H1 (cell line): ENCODE measurements around the gene FPGS. TPM values are rescaled to one million over a fixed set of nuclear protein-coding genes. Genes with fewer than 3 reads are reported as not detected.

Experiments
- CTCF ChIA-PET: fragments of 300-600 bp; sonication (Branson Sonifier 250); formaldehyde crosslinking; loops from one replicate; lab custom pipeline; 2021; ENCODE audit not compliant: partially characterized antibody; lab: Charles Lee
- POLR2A ChIA-PET: fragments of 300-600 bp; sonication (Branson Sonifier 250); formaldehyde crosslinking; loops from one replicate; lab custom pipeline; 2021; ENCODE audit warnings: inconsistent platforms; ENCODE audit not compliant: partially characterized antibody; lab: Charles Lee
- DNase-seq, 2 experiments: peaks; one replicate each; pipeline versions ENCODE4 v3.0.0 to v3.0.0-alpha.2; 2010 to 2022; ENCODE audit warnings: low spot score in 2 of 2, low read depth in 1 of 2, mixed read lengths in 1 of 2
- FAIRE-seq: peaks from 2 replicates; lab custom pipeline; 2011; peaks lifted over from hg19 to GRCh38; lab: Jason Lieb, UNC
- H2AFZ ChIP-seq: 2 replicates; pipeline ENCODE4 v1.8.1; 2012; ENCODE audit warnings: low read length, inconsistent platforms
- H2AK5ac ChIP-seq: 2 replicates; pipeline ENCODE4 v1.6.1; 2013; ENCODE audit warnings: low read depth, low read length
- H2BK120ac ChIP-seq: replicated peaks from 2 replicates; pipeline ENCODE3; 2013; ENCODE audit warnings: low read depth, low read length, inconsistent platforms
- H2BK12ac ChIP-seq: 2 replicates; pipeline ENCODE4 v1.6.1; 2013; ENCODE audit warnings: low read depth, low read length
- H2BK15ac ChIP-seq: 2 replicates; pipeline ENCODE4 v1.6.1; 2013; ENCODE audit warnings: low read length
- H2BK20ac ChIP-seq: 2 replicates; pipeline ENCODE4 v1.6.1; 2013; ENCODE audit warnings: low read length
- H2BK5ac ChIP-seq: 2 replicates; pipeline ENCODE4 v1.6.1; 2013; ENCODE audit warnings: low read depth, low read length
- H3K14ac ChIP-seq: 2 replicates; pipeline ENCODE4 v1.6.1; 2013; ENCODE audit warnings: inconsistent platforms; ENCODE audit not compliant: insufficient read length
- H3K18ac ChIP-seq: 2 replicates; pipeline ENCODE4 v1.6.1; 2013; ENCODE audit warnings: low read length; ENCODE audit errors: extremely low read depth
- H3K23ac ChIP-seq: 2 replicates; pipeline ENCODE4 v1.6.1; 2013; ENCODE audit warnings: inconsistent platforms; ENCODE audit not compliant: insufficient read length
- H3K23me2 ChIP-seq: 2 replicates; pipeline ENCODE4 v1.6.1; 2013; ENCODE audit warnings: low read depth, low read length
- H3K27ac ChIP-seq: 2 replicates; pipeline ENCODE4 v1.6.1; 2011; ENCODE audit warnings: low read depth, low read length, inconsistent platforms
- H3K27me3 ChIP-seq, 4 experiments: replicated peaks in 1 of 4; 1 replicate in 1 of 4; 2 replicates in 3 of 4; pipeline versions ENCODE4 v1.6.1 to v1.8.1; 2011 to 2013; ENCODE audit warnings: low read length in 3 of 4, mild to moderate bottlenecking in 3 of 4, inconsistent platforms in 2 of 4, mixed read lengths in 2 of 4, moderate library complexity in 1 of 4; ENCODE audit not compliant: control insufficient read depth in 3 of 4, insufficient read depth in 3 of 4; ENCODE audit errors: extremely low read depth in 1 of 4
- H3K36me3 ChIP-seq, 4 experiments: 2 replicates each; pipeline versions ENCODE4 v1.6.1 to v1.8.1; 2011 to 2013; ENCODE audit warnings: mild to moderate bottlenecking in 4 of 4, low read length in 3 of 4, moderate library complexity in 2 of 4, control low read depth in 1 of 4, inconsistent platforms in 1 of 4; ENCODE audit not compliant: insufficient read depth in 4 of 4, control insufficient read depth in 2 of 4
- H3K4ac ChIP-seq: replicated peaks from 2 replicates; pipeline ENCODE3; 2013; ENCODE audit warnings: low read length, low read depth, mixed read lengths, inconsistent platforms; ENCODE audit not compliant: insufficient read length
- H3K4me1 ChIP-seq, 4 experiments: replicated peaks in 1 of 4; 1 replicate in 1 of 4; 2 replicates in 3 of 4; pipeline versions ENCODE4 v1.6.1 to v1.8.1; 2011 to 2013; ENCODE audit warnings: low read length in 3 of 4, inconsistent platforms in 2 of 4, mixed read lengths in 1 of 4; ENCODE audit not compliant: insufficient read depth in 4 of 4, control insufficient read depth in 3 of 4
- H3K4me2 ChIP-seq, 2 experiments: 2 replicates each; pipeline versions ENCODE4 v1.6.1 to v1.8.1; 2011 to 2013; ENCODE audit warnings: low read depth in 2 of 2, low read length in 2 of 2, control low read depth in 1 of 2, inconsistent platforms in 1 of 2, mild to moderate bottlenecking in 1 of 2; ENCODE audit not compliant: insufficient read depth in 1 of 2
- H3K4me3 ChIP-seq, 4 experiments: fragments of 200-600, 300-600 bp in 1 of 4; sonication (generic), shearing (Covaris generic), sonication (Bioruptor Twin) in 1 of 4; 2 replicates each; pipeline versions ENCODE4 v1.5.1 to v1.8.1; 2011 to 2016; ENCODE audit warnings: low read length in 4 of 4, low read depth in 3 of 4, control low read depth in 2 of 4, inconsistent platforms in 2 of 4, mild to moderate bottlenecking in 2 of 4, mixed read lengths in 1 of 4, moderate library complexity in 1 of 4; ENCODE audit not compliant: insufficient read depth in 2 of 4; ENCODE audit errors: extremely low read depth in 1 of 4
- H3K56ac ChIP-seq: replicated peaks from 2 replicates; pipeline ENCODE3; 2013; ENCODE audit warnings: low read depth, mild to moderate bottlenecking, mixed read lengths, low read length, inconsistent platforms; ENCODE audit not compliant: insufficient read length
- H3K79me1 ChIP-seq: 2 replicates; pipeline ENCODE4 v1.6.1; 2013; ENCODE audit warnings: low read depth, low read length, control low read depth
- H3K79me2 ChIP-seq, 2 experiments: 2 replicates each; pipeline versions ENCODE4 v1.6.1 to v1.8.1; 2012 to 2013; ENCODE audit warnings: low read length in 2 of 2, mild to moderate bottlenecking in 2 of 2, inconsistent platforms in 1 of 2; ENCODE audit not compliant: insufficient read depth in 2 of 2, control insufficient read depth in 1 of 2
- H3K9ac ChIP-seq, 4 experiments: replicated peaks in 1 of 4; 1 replicate in 1 of 4; 2 replicates in 3 of 4; pipeline versions ENCODE4 v1.6.1 to v1.8.1; 2011 to 2013; ENCODE audit warnings: low read depth in 3 of 4, low read length in 3 of 4, control low read depth in 2 of 4, mild to moderate bottlenecking in 2 of 4, moderate library complexity in 2 of 4, inconsistent platforms in 1 of 4; ENCODE audit errors: extremely low read depth in 1 of 4
- H3K9me3 ChIP-seq, 2 experiments: 2 replicates each; pipeline versions ENCODE4 v1.6.1 to v1.8.1; 2012 to 2013; ENCODE audit warnings: mild to moderate bottlenecking in 2 of 2, moderate library complexity in 2 of 2, control low read depth in 1 of 2, inconsistent platforms in 1 of 2, low read depth in 1 of 2, low read length in 1 of 2, mixed read lengths in 1 of 2; ENCODE audit not compliant: insufficient read depth in 2 of 2
- H4K20me1 ChIP-seq, 2 experiments: replicated peaks in 1 of 2; 2 replicates each; pipeline versions ENCODE3 to v1.8.1; 2011 to 2013; ENCODE audit warnings: inconsistent platforms in 2 of 2, low read length in 2 of 2, mild to moderate bottlenecking in 1 of 2; ENCODE audit not compliant: insufficient read depth in 2 of 2, control insufficient read depth in 1 of 2
- H4K5ac ChIP-seq: 2 replicates; pipeline ENCODE4 v1.6.1; 2013; ENCODE audit warnings: low read length, low read depth, mixed read lengths, inconsistent platforms; ENCODE audit not compliant: insufficient read length
- H4K8ac ChIP-seq: 2 replicates; pipeline ENCODE4 v1.8.0; 2013; ENCODE audit warnings: mild to moderate bottlenecking, moderate library complexity, low read length, inconsistent platforms; ENCODE audit not compliant: insufficient read depth; ENCODE audit errors: extremely low read depth
- H4K91ac ChIP-seq: replicated peaks from 2 replicates; pipeline ENCODE3; 2013; ENCODE audit warnings: low read length, mixed read lengths, inconsistent platforms; ENCODE audit not compliant: insufficient read length
- ASH2L ChIP-seq: fragments of 200-600, 300-600 bp; sonication (generic); IDR thresholded peaks from one replicate; pipeline ENCODE4 v1.7.1; 2017; ENCODE audit warnings: low read length
- BCL11A ChIP-seq, 2 experiments: IDR thresholded peaks; one replicate each; pipeline ENCODE4 v1.6.1; 2011; ENCODE audit warnings: low read depth in 2 of 2, low read length in 2 of 2, mild to moderate bottlenecking in 2 of 2
- CBX8 ChIP-seq: fragments of 300-800, 300-1000 bp; sonication (generic); IDR thresholded peaks from 2 replicates; pipeline ENCODE4 v1.7.1; 2016; ENCODE audit warnings: low read depth, low read length, borderline replicate concordance
- CHD1 ChIP-seq: IDR thresholded peaks from 2 replicates; pipeline ENCODE4 v1.6.1; 2012; ENCODE audit warnings: low read depth, low read length, improper control_type of control experiment
- CHD2 ChIP-seq: IDR thresholded peaks from 2 replicates; pipeline ENCODE4 v1.6.1; 2012; ENCODE audit warnings: low read length, improper control_type of control experiment
- JUN ChIP-seq: IDR thresholded peaks from 2 replicates; pipeline ENCODE4 v1.6.1; 2011; ENCODE audit warnings: low read depth, mild to moderate bottlenecking, improper control_type of control experiment, low read length
- KDM5A ChIP-seq: fragments of 200-600 bp; IDR thresholded peaks from 2 replicates; pipeline ENCODE4 v1.7.1; 2012; ENCODE audit warnings: mild to moderate bottlenecking, low read length, inconsistent platforms, mixed read lengths
- PHF8 ChIP-seq: fragments of 200-600 bp; sonication (generic); conservative IDR thresholded peaks from 2 replicates; pipeline ENCODE4 v1.7.1; 2012; ENCODE audit warnings: low read depth, mild to moderate bottlenecking, inconsistent platforms, low read length, moderate library complexity
- RFX5 ChIP-seq: IDR thresholded peaks from 2 replicates; pipeline ENCODE4 v1.6.1; 2011; ENCODE audit warnings: low read depth, low read length, improper control_type of control experiment, borderline replicate concordance
- TEAD4 ChIP-seq: IDR thresholded peaks from 2 replicates; pipeline ENCODE4 v1.6.1; 2012; ENCODE audit warnings: low read depth, low read length, inconsistent platforms, mixed read lengths
- USF2 ChIP-seq: IDR thresholded peaks from 2 replicates; pipeline ENCODE4 v1.6.1; 2011; ENCODE audit warnings: low read length, improper control_type of control experiment
- YY1 ChIP-seq: IDR thresholded peaks from 2 replicates; pipeline ENCODE4 v1.6.1; 2011; ENCODE audit warnings: low read depth, mild to moderate bottlenecking, low read length
- ZNF274 ChIP-seq: IDR thresholded peaks from 2 replicates; pipeline ENCODE4 v1.7.0; 2012; ENCODE audit warnings: low read length, borderline replicate concordance; ENCODE audit errors: extremely low read depth
- WGBS, 2 experiments: shearing (Covaris generic) in 1 of 2; methylation state at CpG; one replicate each; pipeline versions ENCODE4 v1.1.6 to v1.1.7; 2013 to 2015; ENCODE audit warnings: low lambda C conversion rate in 2 of 2, mixed read lengths in 2 of 2, inconsistent platforms in 1 of 2, low coverage in 1 of 2, missing lambda C conversion rate in 1 of 2; ENCODE audit not compliant: insufficient replicate concordance in 2 of 2, insufficient coverage in 1 of 2, insufficient read length in 1 of 2; ENCODE audit errors: extremely low coverage in 1 of 2, missing lambda C conversion rate in 1 of 2; 5-methylcytosine and 5-hydroxymethylcytosine counted together
- polyA plus RNA-seq, 7 experiments: library from polyadenylated mRNA; depleted of rRNA in 3 of 7; stranded (reverse) in 5 of 7; unstranded in 2 of 7; fragments of >200 nt in 5 of 7; fragments of 200-250 nt in 2 of 7; gene quantifications; 1 replicate in 5 of 7; 2 replicates in 1 of 7; 4 replicates in 1 of 7; pipeline versions ENCODE4 v1.2.1 to v1.2.3, GENCODE V29; 2011 to 2013; ENCODE audit warnings: missing spikeins in 2 of 7, mixed read lengths in 2 of 7
- total RNA-seq: library from RNA; stranded (reverse); fragmentation: NEBNext Ultra II Directional; extraction: Animal tissue kit (Norgen Biotek cat#: 25700); gene quantifications from 2 replicates; pipeline ENCODE4 v1.2.1, GENCODE V29; 2021
- TF ChIP-seq, protein P1 (sequence below): IDR thresholded peaks from 2 replicates; pipeline ENCODE4 v1.6.1; 2012; ENCODE audit warnings: inconsistent platforms

The FPGS gene
- total and polyA plus RNA-seq, 2 of the 8 experiments (the other 6 are each of a cell fraction or from before 2014, with no cell fraction given), result 62.4 to 83.0 TPM

GRCh38 chr9:127860260-127860659 lies 57.6 kb downstream of the FPGS start:
- H4K91ac ChIP-seq, result no peak overlapping the region
- no peak overlapping the region for H3K56ac ChIP-seq
- H3K23ac ChIP-seq, result no peak overlapping the region
- no peak overlapping the region for H3K9ac ChIP-seq
- no peaks in the 10 kb centered on the region for H3K79me1 ChIP-seq
- no peaks in the 10 kb centered on the region for H3K36me3 ChIP-seq
- no peak overlapping the region for H4K8ac ChIP-seq
- H3K4ac ChIP-seq, result no peak overlapping the region
- H2BK20ac ChIP-seq, result no peak overlapping the region
- DNase-seq, result no peak
- no peak overlapping the region for H2BK120ac ChIP-seq
- H3K79me2 ChIP-seq, result no peaks in the 10 kb centered on the region
- no peak overlapping the region for H3K4me2 ChIP-seq
- FAIRE-seq, result no peak
- H2BK15ac ChIP-seq, result no peak overlapping the region
- H2BK5ac ChIP-seq, result no peak overlapping the region
- no peak overlapping the region for H2AFZ ChIP-seq
- no peak overlapping the region for H3K4me3 ChIP-seq
- WGBS, 2 experiments, result 89% methylated on average over 8 of the region's 8 CpGs; no CpG with 5 or more reads in 1 of the 2 experiments
- H3K18ac ChIP-seq, result no peak overlapping the region
- no peaks in the 10 kb centered on the region for H3K9me3 ChIP-seq
- no peaks in the 10 kb centered on the region for H3K27me3 ChIP-seq
- no peak overlapping the region for H3K14ac ChIP-seq
- H3K4me1 ChIP-seq, result no peaks in the 10 kb centered on the region; a peak in 1 of 7 replicates
- no peaks in the 10 kb centered on the region for H3K23me2 ChIP-seq
- POLR2A ChIA-PET, result interaction anchor here (1.0 kb wide), 1 partner anchor 40 kb away, joined by 3 read pairs; no protein-coding TSS in a partner anchor
- no peak overlapping the region for H2BK12ac ChIP-seq
- no peaks in the 10 kb centered on the region for H4K20me1 ChIP-seq
- no peak overlapping the region for H4K5ac ChIP-seq
- CTCF ChIA-PET, result interaction anchor here (0.6 to 4.5 kb wide), 7 partner anchors 11 to 96 kb away, joined by 3 to 43 read pairs (median 7); no protein-coding TSS in a partner anchor
- no peak overlapping the region for H2AK5ac ChIP-seq
- H3K27ac ChIP-seq, result no peak overlapping the region
- TF ChIP-seq BCL11A (IDR thresholded peaks at IDR 0.05; ENCODE audit: low read depth in 2 of 2, low read length in 2 of 2), result no peak
- TF ChIP-seq CBX8, result no peak
- no peak for TF ChIP-seq TEAD4
- no peak for TF ChIP-seq ASH2L
- no peak for TF ChIP-seq RFX5
- no peak for TF ChIP-seq YY1
- TF ChIP-seq PHF8, result no peak
- TF ChIP-seq, protein P1, sequence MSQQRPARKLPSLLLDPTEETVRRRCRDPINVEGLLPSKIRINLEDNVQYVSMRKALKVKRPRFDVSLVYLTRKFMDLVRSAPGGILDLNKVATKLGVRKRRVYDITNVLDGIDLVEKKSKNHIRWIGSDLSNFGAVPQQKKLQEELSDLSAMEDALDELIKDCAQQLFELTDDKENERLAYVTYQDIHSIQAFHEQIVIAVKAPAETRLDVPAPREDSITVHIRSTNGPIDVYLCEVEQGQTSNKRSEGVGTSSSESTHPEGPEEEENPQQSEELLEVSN, result no peak
- TF ChIP-seq CHD1, result no peak
- no peak for TF ChIP-seq JUN
- no peak for TF ChIP-seq KDM5A
- no peak for TF ChIP-seq USF2
- TF ChIP-seq ZNF274, result no peak
- TF ChIP-seq CHD2, result no peak
